Measurements from ENCODE around the gene PRX.

DNA sequence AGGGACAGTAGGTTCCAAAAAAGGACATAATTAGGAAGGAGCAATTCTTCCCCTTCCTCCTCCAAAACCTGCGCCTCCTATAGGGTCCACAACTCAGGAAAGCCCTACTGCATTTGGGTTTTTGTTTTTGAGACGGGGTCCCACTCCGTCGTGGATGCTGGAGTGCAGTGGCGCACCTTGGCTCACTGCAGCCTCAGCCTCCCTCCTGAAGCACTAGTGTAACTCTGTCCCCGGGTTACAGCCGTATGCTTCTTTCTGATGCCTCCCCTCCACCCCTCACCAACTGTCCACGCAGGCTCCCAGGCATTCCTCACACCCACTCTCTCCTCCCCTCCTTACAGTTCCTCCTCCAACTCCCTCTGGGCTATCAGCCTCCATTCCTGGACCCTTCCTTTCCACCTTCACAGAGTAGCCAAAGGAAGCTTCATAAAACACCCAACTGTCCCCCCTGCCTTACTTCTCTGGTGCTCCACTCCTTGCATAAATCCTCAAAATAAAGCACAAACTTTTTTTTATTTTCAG is 33.1 kb upstream of the PRX start:
- TF ChIP-seq RFX5 (IDR thresholded peaks at IDR 0.05; ENCODE audit: low read depth, low read length) (no peak), BHLHE40 (IDR thresholded peaks at IDR 0.05; ENCODE audit: low read depth, low read length) (no peak), SMC3 (IDR thresholded peaks at IDR 0.05; ENCODE audit: low read depth, low read length) (no peak), MXI1 (IDR thresholded peaks at IDR 0.05; ENCODE audit: borderline replicate concordance, low read depth, low read length) (no peak), CEBPB (IDR thresholded peaks at IDR 0.05; ENCODE audit: low read depth, low read length) (no peak), RCOR1 (IDR thresholded peaks at IDR 0.05; ENCODE audit: insufficient replicate concordance, low read length) (no peak), POLR2A (IDR thresholded peaks at IDR 0.05; ENCODE audit: low read depth, low read length) (no peak), FOS (IDR thresholded peaks at IDR 0.05; ENCODE audit: low read depth, low read length) (no peak)
- TF ChIP-seq, protein P1, sequence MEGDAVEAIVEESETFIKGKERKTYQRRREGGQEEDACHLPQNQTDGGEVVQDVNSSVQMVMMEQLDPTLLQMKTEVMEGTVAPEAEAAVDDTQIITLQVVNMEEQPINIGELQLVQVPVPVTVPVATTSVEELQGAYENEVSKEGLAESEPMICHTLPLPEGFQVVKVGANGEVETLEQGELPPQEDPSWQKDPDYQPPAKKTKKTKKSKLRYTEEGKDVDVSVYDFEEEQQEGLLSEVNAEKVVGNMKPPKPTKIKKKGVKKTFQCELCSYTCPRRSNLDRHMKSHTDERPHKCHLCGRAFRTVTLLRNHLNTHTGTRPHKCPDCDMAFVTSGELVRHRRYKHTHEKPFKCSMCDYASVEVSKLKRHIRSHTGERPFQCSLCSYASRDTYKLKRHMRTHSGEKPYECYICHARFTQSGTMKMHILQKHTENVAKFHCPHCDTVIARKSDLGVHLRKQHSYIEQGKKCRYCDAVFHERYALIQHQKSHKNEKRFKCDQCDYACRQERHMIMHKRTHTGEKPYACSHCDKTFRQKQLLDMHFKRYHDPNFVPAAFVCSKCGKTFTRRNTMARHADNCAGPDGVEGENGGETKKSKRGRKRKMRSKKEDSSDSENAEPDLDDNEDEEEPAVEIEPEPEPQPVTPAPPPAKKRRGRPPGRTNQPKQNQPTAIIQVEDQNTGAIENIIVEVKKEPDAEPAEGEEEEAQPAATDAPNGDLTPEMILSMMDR (conservative IDR thresholded peaks at IDR 0.05; ENCODE audit: low read depth, low read length): no peak
- TF ChIP-seq, protein P2, sequence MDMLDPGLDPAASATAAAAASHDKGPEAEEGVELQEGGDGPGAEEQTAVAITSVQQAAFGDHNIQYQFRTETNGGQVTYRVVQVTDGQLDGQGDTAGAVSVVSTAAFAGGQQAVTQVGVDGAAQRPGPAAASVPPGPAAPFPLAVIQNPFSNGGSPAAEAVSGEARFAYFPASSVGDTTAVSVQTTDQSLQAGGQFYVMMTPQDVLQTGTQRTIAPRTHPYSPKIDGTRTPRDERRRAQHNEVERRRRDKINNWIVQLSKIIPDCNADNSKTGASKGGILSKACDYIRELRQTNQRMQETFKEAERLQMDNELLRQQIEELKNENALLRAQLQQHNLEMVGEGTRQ (IDR thresholded peaks at IDR 0.05; ENCODE audit: low read depth, low read length): no peak
